OCI-LY7 (cell line): ENCODE data around the gene ADM2. TPM values are rescaled to one million over a fixed set of nuclear protein-coding genes. Genes with fewer than 3 reads are reported as not detected.

ENCODE experiments used
- BruUV-seq: library from RNA; stranded (reverse); fragments of 400-500 nt; replicated peaks from 2 replicates; lab custom pipeline; 2021; lab: Mats Ljungman, UMichigan
- CTCF ChIA-PET: fragments of 300-600 bp; sonication (Branson Sonifier 250); formaldehyde crosslinking; loops from one replicate; lab custom pipeline; 2022; ENCODE audit warnings: antibody characterized with exemption; ENCODE audit not compliant: unreplicated experiment; lab: Charles Lee
- POLR2A ChIA-PET: fragments of 300-600 bp; sonication (Branson Sonifier 250); formaldehyde crosslinking; loops from one replicate; lab custom pipeline; 2022; ENCODE audit warnings: antibody characterized with exemption; lab: Charles Lee
- DNase-seq: peaks from one replicate; pipeline ENCODE4 v3.0.0-alpha.2; 2015; ENCODE audit warnings: low spot score
- H2AFZ ChIP-seq: fragments of 200-600 bp; sonication (generic), shearing (Covaris generic); 2 replicates; pipeline ENCODE4 v1.6.1; 2014; ENCODE audit warnings: mild to moderate bottlenecking, antibody characterized with exemption, low read length, moderate library complexity
- H3K27ac ChIP-seq: fragments of 200-600 bp; sonication (generic); 2 replicates; pipeline ENCODE4 v1.5.1; 2014; ENCODE audit warnings: mixed run types, low read depth, mild to moderate bottlenecking, moderate library complexity, low read length, inconsistent platforms; ENCODE audit not compliant: poor library complexity, severe bottlenecking
- H3K36me3 ChIP-seq: fragments of 200-600 bp; sonication (generic); 2 replicates; pipeline ENCODE4 v1.6.1; 2014; ENCODE audit warnings: mild to moderate bottlenecking, antibody characterized with exemption, low read length, moderate library complexity, mixed read lengths; ENCODE audit not compliant: insufficient read depth
- H3K4me1 ChIP-seq: fragments of 200-600 bp; sonication (generic); 2 replicates; pipeline ENCODE4 v1.5.1; 2014; ENCODE audit warnings: mild to moderate bottlenecking, low read length; ENCODE audit not compliant: insufficient read depth, poor library complexity, severe bottlenecking
- H3K4me2 ChIP-seq: fragments of 200-600 bp; sonication (generic); 2 replicates; pipeline ENCODE4 v1.6.1; 2014; ENCODE audit warnings: mild to moderate bottlenecking, low read length
- H3K4me3 ChIP-seq: fragments of 200-600 bp; sonication (generic); 2 replicates; pipeline ENCODE4 v1.5.1; 2014; ENCODE audit warnings: mild to moderate bottlenecking, low read depth, low read length; ENCODE audit not compliant: poor library complexity, severe bottlenecking
- H3K79me2 ChIP-seq: fragments of 200-600 bp; sonication (generic); 2 replicates; pipeline ENCODE4 v1.6.1; 2016; ENCODE audit warnings: low read depth, mild to moderate bottlenecking, low read length, moderate library complexity, mixed read lengths; ENCODE audit not compliant: insufficient read depth
- H3K9me2 ChIP-seq: fragments of 200-600 bp; sonication (generic); 2 replicates; pipeline ENCODE4 v1.6.1; 2016; ENCODE audit warnings: mild to moderate bottlenecking, low read length, mixed read lengths; ENCODE audit not compliant: insufficient read depth
- H3K9me3 ChIP-seq: fragments of 200-600 bp; sonication (generic); 2 replicates; pipeline ENCODE4 v1.6.1; 2014; ENCODE audit warnings: mild to moderate bottlenecking, mixed run types, low read length, mixed read lengths
- H4K20me1 ChIP-seq: fragments of 200-600 bp; sonication (generic); 2 replicates; pipeline ENCODE4 v1.6.1; 2014; ENCODE audit warnings: mild to moderate bottlenecking, antibody characterized with exemption, low read length, moderate library complexity, mixed read lengths; ENCODE audit not compliant: insufficient read depth
- CTCF ChIP-seq: fragments of 200-600 bp; sonication (generic); conservative IDR thresholded peaks from 2 replicates; pipeline ENCODE4 v1.5.1; 2014; ENCODE audit warnings: mild to moderate bottlenecking, antibody characterized with exemption, low read length, moderate library complexity, mixed read lengths
- EZH2phosphoT487 ChIP-seq: fragments of 200-600 bp; sonication (generic); IDR thresholded peaks from 2 replicates; pipeline ENCODE4 v1.6.1; 2018; ENCODE audit warnings: low read depth, borderline replicate concordance, mild to moderate bottlenecking, mixed run types, antibody characterized with exemption, low read length, moderate library complexity, mixed read lengths
- intact Hi-C: fragments of 100-400 bp; cut with micrococcal nuclease; formaldehyde crosslinking; loops from one replicate; pipeline ENCODE4 v1.10.0; 2022; ENCODE audit not compliant: unreplicated experiment
- total RNA-seq, 2 experiments: library from RNA; depleted of rRNA in 1 of 2; stranded (reverse); fragments of >200 nt in 1 of 2; shearing (Covaris generic) in 1 of 2; gene quantifications; 2 replicates each; pipeline ENCODE4 v1.2.3, GENCODE V29; 2014 to 2022

The ADM2 gene
- total RNA-seq, 2 experiments from 2014 or later, result 4.3 to 7.9 TPM

- no peaks in the 10 kb centered on the region for H3K4me1 ChIP-seq
- no peak overlapping the region for H3K4me3 ChIP-seq
- H3K9me2 ChIP-seq, result no peaks in the 10 kb centered on the region
- H2AFZ ChIP-seq, result no peak overlapping the region
- no peaks in the 10 kb centered on the region for H4K20me1 ChIP-seq
- no TSS peak for BruUV-seq
- intact Hi-C loops, result no loop called here
- no peaks in the 10 kb centered on the region for H3K9me3 ChIP-seq
- DNase-seq, result no peak
- no peak overlapping the region for H3K27ac ChIP-seq
- TF ChIP-seq CTCF (no peak), EZH2phosphoT487 (no peak)
- H3K4me2 ChIP-seq, result no peak overlapping the region
- peaks cover 57% of the 10 kb centered on the region for H3K36me3 ChIP-seq
- ChIA-PET CTCF (no interaction called here), POLR2A (interaction anchor here (0.6 kb wide), 1 partner anchor 12 kb away, joined by 5 read pairs; no protein-coding TSS in a partner anchor)
- no peaks in the 10 kb centered on the region for H3K79me2 ChIP-seq
Measured at GRCh38 chr22:50436015-50436830, 45.1 kb upstream of the ADM2 start.

GRCh38 chr22:50436841-50437341, 44.5 kb upstream of the ADM2 start:
- no peak for DNase-seq
- Histone ChIP-seq H3K4me2 (no peak overlapping the region), H3K36me3 (peaks cover 57% of the 10 kb centered on the region), H3K79me2 (no peaks in the 10 kb centered on the region), H4K20me1 (no peaks in the 10 kb centered on the region), H3K9me2 (no peaks in the 10 kb centered on the region), H3K4me1 (no peaks in the 10 kb centered on the region), H2AFZ (no peak overlapping the region), H3K9me3 (no peaks in the 10 kb centered on the region), H3K4me3 (no peak overlapping the region), H3K27ac (no peak overlapping the region)
- POLR2A ChIA-PET, result no interaction called here
- CTCF ChIA-PET, result no interaction called here
- intact Hi-C loops, result no loop called here
- no TSS peak for BruUV-seq
- TF ChIP-seq EZH2phosphoT487, result no peak
- TF ChIP-seq CTCF, result no peak
